ENCODE results near the gene TCF25.
"Not testable (repeated sequence)": the region's sequence is repeated elsewhere in the genome, so short reads cannot be mapped to it uniquely, and the experiment has no call there.

TCF25 gene

DNA sequence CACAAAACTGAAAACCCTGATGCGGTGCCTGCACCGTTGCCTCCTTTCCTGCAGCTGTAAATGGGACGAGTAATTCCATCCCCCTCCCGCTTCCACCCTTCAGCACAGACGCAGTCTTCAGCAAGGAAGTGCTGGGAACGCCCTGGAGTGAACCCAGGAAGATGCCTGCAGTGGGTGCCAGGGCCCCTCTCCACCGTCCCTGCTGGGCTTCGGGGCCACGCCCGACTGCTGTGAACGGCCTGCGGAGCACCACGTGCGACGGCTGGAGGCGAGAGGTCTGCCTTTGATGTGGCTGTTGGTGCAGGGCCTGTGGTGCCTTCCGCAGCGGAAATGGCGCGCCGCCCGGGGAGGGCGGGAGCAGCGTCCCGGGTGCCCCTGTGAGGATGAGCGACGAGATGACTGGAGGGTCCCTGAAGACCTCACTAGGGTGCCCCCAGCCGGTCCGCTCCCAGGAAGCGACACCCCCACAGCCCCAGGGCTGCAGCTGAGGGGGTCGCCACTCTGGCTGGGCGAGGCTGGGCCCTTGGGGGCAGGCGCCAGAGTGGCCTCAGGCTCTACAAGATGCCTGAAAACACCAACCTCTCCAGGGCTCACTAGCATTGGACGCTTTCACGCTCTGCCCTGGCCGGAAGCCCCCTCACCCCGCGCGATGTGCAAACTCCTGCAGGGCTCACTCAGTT, 44.5 kb downstream of the TCF25 start:
- H3K27ac ChIP-seq: peak overlapping the region; percentile 26
- DNase-seq (ENCODE audit: low read depth, low spot score): no peak

DNA sequence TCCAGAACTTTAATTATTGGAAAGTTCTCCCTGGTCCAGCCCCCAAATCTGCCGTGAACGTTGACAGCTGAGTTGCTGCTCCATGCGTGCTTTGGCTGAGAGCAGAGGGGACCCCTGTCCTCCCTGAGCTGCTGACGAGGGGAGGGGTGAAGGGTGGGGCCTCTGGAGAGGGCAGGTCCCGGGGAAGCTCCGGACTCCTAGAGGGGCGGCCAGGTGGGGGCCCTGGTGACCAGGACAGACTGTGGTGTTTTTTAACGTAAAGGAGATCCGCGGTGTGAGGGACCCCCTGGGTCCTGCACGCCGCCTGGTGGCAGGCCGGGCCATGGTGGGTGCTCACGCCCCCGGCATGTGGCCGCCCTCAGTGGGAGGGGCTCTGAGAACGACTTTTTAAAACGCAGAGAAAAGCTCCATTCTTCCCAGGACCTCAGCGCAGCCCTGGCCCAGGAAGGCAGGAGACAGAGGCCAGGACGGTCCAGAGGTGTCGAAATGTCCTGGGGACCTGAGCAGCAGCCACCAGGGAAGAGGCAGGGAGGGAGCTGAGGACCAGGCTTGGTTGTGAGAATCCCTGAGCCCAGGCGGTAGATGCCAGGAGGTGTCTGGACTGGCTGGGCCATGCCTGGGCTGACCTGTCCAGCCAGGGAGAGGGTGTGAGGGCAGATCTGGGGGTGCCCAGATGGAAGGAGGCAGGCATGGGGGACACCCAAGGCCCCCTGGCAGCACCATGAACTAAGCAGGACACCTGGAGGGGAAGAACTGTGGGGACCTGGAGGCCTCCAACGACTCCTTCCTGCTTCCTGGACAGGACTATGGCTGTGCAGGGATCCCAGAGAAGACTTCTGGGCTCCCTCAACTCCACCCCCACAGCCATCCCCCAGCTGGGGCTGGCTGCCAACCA, 45.3 kb downstream of the TCF25 start, which contains the start of gene MC1R:
Gene MC1R, plus strand, starts transcription at position 410 of the 895 bp plus-strand sequence. Its CDS starts 397 bp downstream, at position 807.
- H3K27ac ChIP-seq: peak within 1 kb of the TSS; percentile 26
- DNase-seq (ENCODE audit: low read depth, low spot score): no peak

GRCh38 chr16:89919535-89920406, 46.4 kb downstream of the TCF25 start:
- no peak overlapping the region for H3K27ac ChIP-seq
- DNase-seq (ENCODE audit: low read depth, low spot score): no peak

DNA sequence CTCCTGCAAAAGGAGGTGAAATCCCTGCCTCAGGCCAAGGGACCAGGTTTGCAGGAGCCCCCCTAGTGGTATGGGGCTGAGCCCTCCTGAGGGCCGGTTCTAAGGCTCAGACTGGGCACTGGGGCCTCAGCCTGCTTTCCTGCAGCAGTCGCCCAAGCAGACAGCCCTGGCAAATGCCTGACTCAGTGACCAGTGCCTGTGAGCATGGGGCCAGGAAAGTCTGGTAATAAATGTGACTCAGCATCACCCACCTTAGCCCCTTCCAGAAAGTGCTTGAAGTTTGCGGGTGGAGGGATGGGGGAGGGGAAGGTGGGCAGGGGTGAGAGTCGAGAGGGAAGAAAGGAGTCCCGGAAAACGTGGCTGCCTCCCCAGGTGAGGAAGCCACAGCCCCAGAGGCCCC, 47.3 kb downstream of the TCF25 start:
- H3K27ac ChIP-seq: no peak overlapping the region
- no peak for DNase-seq (ENCODE audit: low read depth, low spot score)

DNA sequence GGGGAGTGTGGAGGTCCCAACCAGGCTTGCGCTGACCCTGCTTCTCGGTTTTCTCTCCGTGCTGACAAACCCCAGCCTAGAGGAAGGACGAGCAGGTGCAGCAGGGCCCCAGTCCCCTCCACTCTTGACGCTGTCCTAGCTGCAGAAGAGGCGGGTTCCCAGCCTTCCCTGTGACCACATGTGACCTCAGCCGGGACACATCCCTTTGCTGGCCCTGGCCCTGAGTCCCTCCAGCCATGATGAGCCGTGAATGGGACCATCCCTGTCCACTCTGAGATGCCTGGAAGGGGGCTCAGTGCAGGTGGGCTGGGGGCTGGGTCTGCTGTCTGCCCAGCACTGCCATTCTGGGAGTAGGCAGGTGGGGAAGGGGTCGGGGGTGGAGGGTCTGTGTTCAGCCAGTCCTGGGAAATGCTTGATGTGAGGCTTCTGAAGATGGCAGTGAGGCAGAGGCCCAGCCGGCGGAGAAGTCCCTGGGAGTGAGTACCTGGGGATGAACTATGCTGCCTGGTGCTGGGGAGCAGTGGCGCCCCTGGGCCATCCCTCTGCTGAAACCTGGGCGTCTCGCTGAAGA, 47.8 kb downstream of the TCF25 start:
- H3K27ac ChIP-seq: peak overlapping the region; percentile 88
- no peak for DNase-seq (ENCODE audit: low read depth, low spot score)

DNA sequence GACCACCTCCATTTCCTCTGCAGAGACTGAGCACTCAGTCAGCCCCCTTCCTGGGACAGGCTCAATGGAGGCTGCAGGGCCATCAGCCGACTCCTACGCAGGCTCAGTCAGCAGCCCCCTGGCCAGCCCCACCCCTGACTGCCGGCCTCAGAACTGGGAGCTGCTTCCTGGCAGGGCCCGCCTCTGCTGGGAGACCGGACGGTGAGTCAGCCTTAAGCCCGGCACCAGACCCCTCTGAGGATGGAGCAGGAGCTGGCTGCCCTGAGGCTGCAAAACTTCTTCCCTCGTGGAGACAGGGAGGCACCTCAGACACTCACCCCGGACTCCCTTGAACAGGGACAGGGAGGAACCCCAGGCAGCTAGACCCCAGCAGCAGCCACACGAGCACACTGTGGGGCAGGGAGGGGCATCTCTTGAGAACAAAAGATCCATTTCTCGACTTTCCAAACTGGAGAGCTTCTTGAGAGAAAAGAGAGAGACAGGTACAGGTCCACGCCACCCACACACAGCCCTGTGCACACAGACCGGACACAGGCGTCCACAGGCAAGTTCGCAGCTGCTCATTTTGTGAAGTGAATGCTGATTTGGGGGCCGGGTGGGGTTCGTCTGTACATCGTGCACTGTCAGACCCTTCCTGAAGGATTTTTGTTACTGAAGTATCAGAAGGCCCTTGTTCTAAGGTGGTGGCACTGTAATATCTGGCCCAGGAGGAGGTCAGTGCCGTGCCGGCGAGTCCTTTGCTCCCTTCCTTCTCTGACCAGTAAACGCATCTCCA, 48.5 kb downstream of the TCF25 start:
- H3K27ac ChIP-seq: peak overlapping the region; percentile 88
- DNase-seq (ENCODE audit: low read depth, low spot score): peak; percentile 66

- DNase-seq (ENCODE audit: low read depth, low spot score): no peak
- peak overlapping the region; percentile 88 for H3K27ac ChIP-seq
Measured at GRCh38 chr16:89922477-89922883, 49.1 kb downstream of the TCF25 start.

GRCh38 chr16:89922884-89923639, 49.7 kb downstream of the TCF25 start, which contains the start of gene TUBB3:
TUBB3 (plus strand) TSS chr16:89923342; CDS start chr16:89923402, 60 bp downstream.
- peak within 1 kb of the TSS; percentile 88 for H3K27ac ChIP-seq
- DNase-seq (ENCODE audit: low read depth, low spot score): no peak

DNA sequence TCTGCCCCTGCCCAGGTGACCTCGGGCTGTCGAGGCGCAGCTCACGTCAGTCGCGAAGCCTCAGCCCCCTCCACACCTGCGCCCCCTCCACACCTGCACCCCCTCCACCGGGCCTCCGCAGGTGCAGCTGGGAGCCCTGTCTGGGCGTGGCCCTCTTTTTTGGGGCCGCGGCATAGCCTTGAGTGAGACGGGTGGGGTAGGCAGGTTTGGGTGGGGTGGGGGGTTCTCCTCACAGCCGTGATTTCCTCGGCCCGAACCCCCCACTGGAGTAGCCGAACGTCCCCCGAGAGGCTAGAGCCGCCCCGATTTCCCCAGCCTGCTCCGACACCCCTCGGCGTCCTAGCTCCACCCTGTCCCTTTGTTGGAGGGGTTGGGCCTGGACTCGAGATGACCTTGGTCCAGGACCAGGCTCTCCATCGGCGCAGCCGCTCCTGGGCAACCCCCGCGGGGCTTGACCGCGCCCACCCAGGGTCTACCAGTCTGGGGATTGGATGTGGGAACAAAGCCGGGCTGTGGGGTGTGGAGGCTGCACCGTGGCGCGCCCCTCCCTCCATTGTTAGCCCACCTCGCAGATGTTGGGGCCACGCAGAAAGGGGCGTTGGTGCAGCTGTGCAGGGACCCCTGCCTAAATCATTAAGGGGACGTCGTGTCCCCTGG, 50.4 kb downstream of the TCF25 start:
- no peak for DNase-seq (ENCODE audit: low read depth, low spot score)
- peak overlapping the region; percentile 88 for H3K27ac ChIP-seq

DNA sequence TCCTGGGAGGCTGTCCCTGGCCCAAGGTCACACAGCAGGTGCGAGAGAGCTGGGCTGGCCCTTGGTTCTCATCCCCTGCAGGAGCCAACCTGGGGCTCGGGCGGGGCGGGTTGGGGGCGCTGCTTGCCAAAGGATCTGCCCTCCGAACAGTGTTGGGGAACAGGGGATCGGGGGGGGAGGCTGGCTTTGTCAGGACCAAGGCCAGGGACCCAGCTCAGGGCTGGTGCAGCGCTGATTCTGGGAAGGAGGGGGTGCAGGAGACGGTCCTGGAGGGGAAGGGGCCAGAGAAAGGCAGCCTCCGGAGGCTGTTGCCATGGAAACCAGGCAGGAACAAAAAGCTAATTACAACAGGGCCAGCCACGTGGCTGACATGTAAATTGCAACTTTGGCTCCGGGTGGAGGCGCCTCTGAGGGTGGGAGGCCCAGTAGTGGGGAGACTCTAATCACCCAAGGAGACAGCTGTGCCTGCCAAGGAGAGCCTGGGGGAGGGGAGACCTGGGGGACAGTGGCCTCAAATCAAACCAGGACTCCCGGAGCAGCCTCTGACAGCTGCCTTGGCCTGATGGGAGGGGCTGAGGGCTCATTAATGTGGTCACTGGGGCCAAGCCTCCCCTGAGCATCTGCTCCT, 51.0 kb downstream of the TCF25 start:
- DNase-seq (ENCODE audit: low read depth, low spot score): no peak

GRCh38 chr16:89924925-89925307, 51.5 kb downstream of the TCF25 start:
- H3K27ac ChIP-seq: no peak overlapping the region
- no peak for DNase-seq (ENCODE audit: low read depth, low spot score)

More for the DNA sequence above, 51.0 kb downstream of the TCF25 start:
- H3K27ac ChIP-seq: no peak overlapping the region

GRCh38 chr16:89925596-89926079, 52.2 kb downstream of the TCF25 start:
- no peak overlapping the region for H3K27ac ChIP-seq
- no peak for DNase-seq (ENCODE audit: low read depth, low spot score)

DNA sequence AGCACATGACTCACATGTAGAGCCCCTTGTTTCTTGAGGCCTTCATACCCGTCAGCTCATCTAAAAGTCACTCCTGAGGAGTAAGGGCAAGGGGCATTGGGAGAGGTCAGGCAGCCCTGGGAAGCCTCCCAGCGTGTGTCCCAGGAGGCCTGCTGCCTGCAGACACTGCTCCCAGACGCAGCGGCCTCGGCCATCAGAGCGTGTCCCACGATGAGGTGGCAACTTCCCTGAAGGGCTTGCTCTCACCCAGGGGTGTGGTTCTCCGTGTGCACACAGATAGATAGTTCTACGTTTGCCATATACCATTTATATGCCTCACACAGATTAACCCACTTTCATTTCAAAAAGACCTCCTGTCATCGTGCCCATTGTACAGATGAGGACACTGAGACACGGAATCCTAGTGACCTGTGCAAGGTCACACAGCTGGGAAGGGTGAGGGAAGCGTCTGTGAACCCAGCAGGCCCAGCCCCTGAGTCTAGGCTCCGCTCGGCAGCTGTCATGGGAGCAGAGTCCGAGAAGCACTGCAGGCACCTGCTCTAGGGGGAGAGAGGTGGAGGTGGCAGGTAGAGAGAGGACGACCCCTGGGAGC, 58.0 kb downstream of the TCF25 start:
- DNase-seq (ENCODE audit: low read depth, low spot score): no peak
- H3K27ac ChIP-seq: no peak overlapping the region

DNA sequence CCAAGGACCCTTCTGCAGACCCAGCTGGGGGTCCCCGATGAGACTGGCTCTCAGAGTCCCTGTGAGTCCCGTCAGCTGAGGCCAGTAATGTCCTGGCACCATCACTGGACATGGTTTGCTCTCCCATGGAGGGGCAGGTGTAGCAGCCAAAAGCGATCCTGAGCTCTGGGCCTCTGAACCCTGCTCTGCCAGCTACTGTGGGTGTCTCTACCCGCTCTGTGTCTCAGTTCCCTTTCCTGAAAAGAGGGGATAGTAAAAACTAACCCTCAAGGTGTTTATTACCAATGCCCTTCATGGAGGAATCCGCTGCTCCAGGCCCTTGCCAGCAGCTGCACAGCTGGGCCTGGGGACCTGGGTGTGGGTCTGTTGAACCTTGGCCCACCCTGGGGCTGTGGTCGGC, 58.6 kb downstream of the TCF25 start:
- DNase-seq (ENCODE audit: low read depth, low spot score): no peak
- no peak overlapping the region for H3K27ac ChIP-seq

GRCh38 chr16:89934019-89934418, 60.6 kb downstream of the TCF25 start:
- not testable (repeated sequence) for H3K27ac ChIP-seq; DNase-seq (ENCODE audit: low read depth, low spot score)

GRCh38 chr16:89934611-89935553, 61.5 kb downstream of the TCF25 start:
- no peak for DNase-seq (ENCODE audit: low read depth, low spot score)
- H3K27ac ChIP-seq: no peak overlapping the region
